MM.1S (cell line): Measurements from ENCODE around the gene PPAT.

Experiments used
- DNase-seq: peaks from one replicate; pipeline ENCODE4 v3.0.0-alpha.2; 2015
- H2AFZ ChIP-seq: fragments of 300-600 bp; sonication (generic); 2 replicates; pipeline ENCODE4 v1.6.0; 2016; ENCODE audit warnings: antibody characterized with exemption, low read length
- H3F3A ChIP-seq: fragments of 300-600 bp; sonication (generic); 2 replicates; pipeline ENCODE4 v1.6.1; 2016; ENCODE audit warnings: mild to moderate bottlenecking, antibody characterized with exemption, low read length, moderate library complexity, mixed read lengths; ENCODE audit not compliant: insufficient read depth
- H3K27ac ChIP-seq: fragments of 300-600 bp; sonication (generic); 2 replicates; pipeline ENCODE4 v1.5.1; 2016; ENCODE audit warnings: mild to moderate bottlenecking, low read length
- H3K27me3 ChIP-seq: fragments of 300-600 bp; sonication (generic); replicated peaks from 2 replicates; pipeline ENCODE4 v1.6.0; 2016; ENCODE audit warnings: low read length; ENCODE audit not compliant: insufficient read depth
- H3K36me3 ChIP-seq: fragments of 300-600 bp; sonication (generic); replicated peaks from 2 replicates; pipeline ENCODE4 v1.6.1; 2016; ENCODE audit warnings: mild to moderate bottlenecking, low read length, mixed read lengths; ENCODE audit not compliant: insufficient read depth
- H3K4me1 ChIP-seq: fragments of 300-600 bp; sonication (generic); 2 replicates; pipeline ENCODE4 v1.6.1; 2016; ENCODE audit warnings: low read length, mixed read lengths
- H3K4me2 ChIP-seq: fragments of 300-600 bp; sonication (generic); 2 replicates; pipeline ENCODE4 v1.6.0; 2016; ENCODE audit warnings: low read depth, low read length
- H3K4me3 ChIP-seq: fragments of 300-600 bp; sonication (generic); 2 replicates; pipeline ENCODE4 v1.5.1; 2016; ENCODE audit warnings: low read length, mixed read lengths
- H3K79me2 ChIP-seq: fragments of 300-600 bp; sonication (generic); 2 replicates; pipeline ENCODE4 v1.6.1; 2016; ENCODE audit warnings: mixed run types, low read length, mixed read lengths
- H3K9ac ChIP-seq: fragments of 300-600 bp; sonication (generic); 2 replicates; pipeline ENCODE4 v1.6.1; 2016; ENCODE audit warnings: low read length, mixed read lengths
- H3K9me2 ChIP-seq: fragments of 300-600 bp; sonication (generic); replicated peaks from 2 replicates; pipeline ENCODE4 v1.6.1; 2016; ENCODE audit warnings: mild to moderate bottlenecking, low read length, mixed read lengths; ENCODE audit not compliant: insufficient read depth
- H3K9me3 ChIP-seq: fragments of 300-600 bp; sonication (generic); replicated peaks from 2 replicates; pipeline ENCODE4 v1.6.1; 2016; ENCODE audit warnings: mild to moderate bottlenecking, low read length, mixed read lengths; ENCODE audit not compliant: insufficient read depth
- H4K20me1 ChIP-seq: fragments of 300-600 bp; sonication (generic); 2 replicates; pipeline ENCODE4 v1.6.1; 2016; ENCODE audit warnings: mild to moderate bottlenecking, low read length, moderate library complexity, mixed read lengths; ENCODE audit not compliant: insufficient read depth
- CTCF ChIP-seq: fragments of 300-600 bp; sonication (generic); IDR thresholded peaks from 2 replicates; pipeline ENCODE4 v1.5.1; 2016; ENCODE audit warnings: antibody characterized with exemption, low read length, mixed read lengths
- EZH2 ChIP-seq: fragments of 300-600 bp; sonication (generic); optimal IDR thresholded peaks from 2 replicates; pipeline ENCODE3; 2017; ENCODE audit warnings: low read depth, mild to moderate bottlenecking, antibody characterized with exemption, low read length, mixed read lengths
- EZH2phosphoT487 ChIP-seq: fragments of 300-600 bp; sonication (generic); IDR thresholded peaks from 2 replicates; pipeline ENCODE4 v1.6.1; 2018; ENCODE audit warnings: antibody characterized with exemption, low read length

The PPAT gene

GRCh38 chr4:56433280-56433679, 2.1 kb downstream of the PPAT start:
- H3K4me1 ChIP-seq, result no peaks in the 10 kb centered on the region
- no peak for DNase-seq
- 0 out of 2 replicates have a peak, but pooled peaks cover 4% of the 10 kb centered on the region for H3K36me3 ChIP-seq
- H3F3A ChIP-seq, result peaks cover 23% of the 10 kb centered on the region
- H3K9ac ChIP-seq, result peak overlapping the region; percentile 19; the same call in 1 of the 2 replicates
- no peak for TF ChIP-seq EZH2
- no peak for TF ChIP-seq EZH2phosphoT487
- TF ChIP-seq CTCF, result no peak
- peaks cover 90% of the 10 kb centered on the region for H3K79me2 ChIP-seq
- no peaks in the 10 kb centered on the region for H3K27me3 ChIP-seq
- H3K9me3 ChIP-seq, result no peaks in the 10 kb centered on the region
- no peak overlapping the region for H3K27ac ChIP-seq
- H3K4me3 ChIP-seq, result peak overlapping the region; percentile 78
- H4K20me1 ChIP-seq, result peaks cover 30% of the 10 kb centered on the region
- no peaks in the 10 kb centered on the region for H3K9me2 ChIP-seq
- H3K4me2 ChIP-seq, result peak overlapping the region; percentile 86
- no peak overlapping the region for H2AFZ ChIP-seq

- H4K20me1 ChIP-seq, result peaks cover 44% of the 10 kb centered on the region
- no peak overlapping the region for H3K4me3 ChIP-seq
- no peaks in the 10 kb centered on the region for H3K27me3 ChIP-seq
- H3K9me3 ChIP-seq, result no peaks in the 10 kb centered on the region
- peaks cover 99% of the 10 kb centered on the region for H3K79me2 ChIP-seq
- DNase-seq, result no peak
- H3K4me1 ChIP-seq, result no peaks in the 10 kb centered on the region
- no peaks in the 10 kb centered on the region for H3K9me2 ChIP-seq
- H3K9ac ChIP-seq, result no peak overlapping the region
- peaks cover 13% of the 10 kb centered on the region for H3F3A ChIP-seq
- H3K4me2 ChIP-seq, result no peak overlapping the region
- 0 out of 2 replicates have a peak, but pooled peaks cover 4% of the 10 kb centered on the region for H3K36me3 ChIP-seq
- H3K27ac ChIP-seq, result no peak overlapping the region
- TF ChIP-seq CTCF (no peak), EZH2 (no peak), EZH2phosphoT487 (no peak)
- H2AFZ ChIP-seq, result no peak overlapping the region
Measured at GRCh38 chr4:56430203-56430602, 5.2 kb downstream of the PPAT start.

- H4K20me1 ChIP-seq, result peaks cover 62% of the 10 kb centered on the region
- no peak overlapping the region for H2AFZ ChIP-seq
- H3K27ac ChIP-seq, result no peak overlapping the region
- no peak overlapping the region for H3K9ac ChIP-seq
- no peaks in the 10 kb centered on the region for H3K9me3 ChIP-seq
- H3K4me2 ChIP-seq, result no peak overlapping the region
- peaks cover 4% of the 10 kb centered on the region; the same call in 1 of the 2 replicates for H3K4me1 ChIP-seq
- H3F3A ChIP-seq, result no peaks in the 10 kb centered on the region
- H3K27me3 ChIP-seq, result no peaks in the 10 kb centered on the region
- H3K4me3 ChIP-seq, result no peak overlapping the region
- DNase-seq, result no peak
- no peak for TF ChIP-seq EZH2
- no peak for TF ChIP-seq EZH2phosphoT487
- TF ChIP-seq CTCF, result no peak
- 0 out of 2 replicates have a peak, but pooled peaks cover 4% of the 10 kb centered on the region for H3K36me3 ChIP-seq
- peaks cover 100% of the 10 kb centered on the region for H3K79me2 ChIP-seq
- H3K9me2 ChIP-seq, result no peaks in the 10 kb centered on the region
Measured at GRCh38 chr4:56427179-56427578, 8.2 kb downstream of the PPAT start.
